HEK293T (cell line): ENCODE measurements around the gene FARP2.

Experiments used
- BHLHE40 ChIP-seq: fragments of 450-650 bp; IDR thresholded peaks from 2 replicates; pipeline ENCODE4 v1.6.1; 2016; ENCODE audit warnings: mild to moderate bottlenecking, moderate library complexity, borderline replicate concordance
- CTBP1 ChIP-seq: fragments of 450-650 bp; IDR thresholded peaks from 2 replicates; pipeline ENCODE4 v1.6.1; 2016; ENCODE audit warnings: borderline replicate concordance
- ELF4 ChIP-seq: fragments of 450-650 bp; IDR thresholded peaks from 2 replicates; pipeline ENCODE4 v1.6.1; 2017; ENCODE audit warnings: antibody characterized with exemption
- FOXM1 ChIP-seq: fragments of 450-650 bp; IDR thresholded peaks from 2 replicates; pipeline ENCODE4 v1.6.1; 2017; ENCODE audit warnings: mild to moderate bottlenecking, borderline replicate concordance
- HDGF ChIP-seq: fragments of 450-650 bp; IDR thresholded peaks from 2 replicates; pipeline ENCODE4 v1.6.1; 2017; ENCODE audit warnings: antibody characterized with exemption, borderline replicate concordance
- SP1 ChIP-seq: fragments of 450-650 bp; IDR thresholded peaks from 2 replicates; pipeline ENCODE4 v1.6.1; 2017
- SUZ12 ChIP-seq: fragments of 450-650 bp; IDR thresholded peaks from 2 replicates; pipeline ENCODE4 v1.6.1; 2016; ENCODE audit warnings: mild to moderate bottlenecking

GRCh38 chr2:241463276-241464135, 107.4 kb downstream of the FARP2 start:
- TF ChIP-seq FOXM1 = no peak
- no peak for TF ChIP-seq ELF4
- no peak for TF ChIP-seq HDGF
- no peak for TF ChIP-seq SP1
- no peak for TF ChIP-seq SUZ12
- TF ChIP-seq BHLHE40 = no peak
- no peak for TF ChIP-seq CTBP1
